Measurements from ENCODE around the gene HIRIP3.
"Not testable (repeated sequence)": the region's sequence is repeated elsewhere in the genome, so short reads cannot be mapped to it uniquely, and the experiment has no call there.

The HIRIP3 gene

DNA sequence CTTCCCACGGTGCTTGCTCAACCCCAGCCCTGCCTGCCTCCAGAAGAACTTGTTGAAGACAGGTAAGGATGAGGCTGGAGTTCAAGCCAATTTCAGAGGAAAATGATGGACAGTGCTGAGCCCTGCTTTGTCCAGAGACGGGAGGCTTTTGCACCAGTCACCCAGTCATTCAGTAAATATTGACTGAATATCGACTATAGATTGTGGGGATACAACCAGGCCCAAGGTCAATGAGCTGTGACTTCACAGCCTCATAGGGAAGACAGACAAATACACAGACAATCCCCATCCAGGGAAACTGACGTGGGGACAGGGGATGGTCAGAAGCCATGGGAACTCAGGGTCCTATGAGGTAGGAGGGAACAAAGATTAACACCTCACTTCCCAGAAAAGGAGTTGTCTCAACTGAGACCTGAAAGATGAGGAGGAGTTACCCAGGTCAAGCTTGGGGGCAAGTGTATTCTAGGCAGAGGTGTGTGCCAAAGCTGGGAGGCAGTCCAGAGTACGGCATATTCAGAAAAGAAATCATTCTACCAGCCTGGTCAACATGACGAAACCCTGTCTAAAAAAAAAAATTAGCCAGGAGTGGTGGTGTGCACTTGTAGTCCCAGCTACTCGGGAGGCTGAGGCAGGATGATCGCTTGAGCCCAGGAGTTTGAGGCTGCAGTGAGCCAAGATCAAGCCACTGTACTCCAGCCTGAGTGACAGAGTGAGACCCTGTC, 21.3 kb upstream of the HIRIP3 start:
- no peak for DNase-seq (ENCODE audit: extremely low read depth in 1 of 2, low read depth in 1 of 2)

DNA sequence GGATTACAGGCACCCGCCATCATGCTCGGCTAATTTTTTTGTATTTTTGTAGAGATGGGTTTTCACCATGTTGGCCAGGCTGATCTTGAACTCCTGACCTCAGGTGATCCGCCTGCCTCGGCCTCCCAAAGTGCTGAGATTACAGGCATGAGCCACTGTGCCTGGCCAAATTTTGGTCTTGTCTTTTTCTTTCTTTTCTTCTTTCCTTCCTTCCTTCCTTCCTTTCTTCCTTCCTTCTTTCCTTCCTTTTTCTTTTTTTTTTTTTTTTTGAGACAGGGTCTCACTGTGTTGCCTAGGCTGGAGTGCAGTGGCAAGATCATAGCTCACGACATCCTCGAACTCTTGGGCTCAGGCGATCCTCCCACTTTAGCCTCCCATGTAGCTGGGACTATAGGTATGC, 20.0 kb upstream of the HIRIP3 start:
- not testable (repeated sequence) for DNase-seq (ENCODE audit: extremely low read depth in 1 of 2, low read depth in 1 of 2)

DNA sequence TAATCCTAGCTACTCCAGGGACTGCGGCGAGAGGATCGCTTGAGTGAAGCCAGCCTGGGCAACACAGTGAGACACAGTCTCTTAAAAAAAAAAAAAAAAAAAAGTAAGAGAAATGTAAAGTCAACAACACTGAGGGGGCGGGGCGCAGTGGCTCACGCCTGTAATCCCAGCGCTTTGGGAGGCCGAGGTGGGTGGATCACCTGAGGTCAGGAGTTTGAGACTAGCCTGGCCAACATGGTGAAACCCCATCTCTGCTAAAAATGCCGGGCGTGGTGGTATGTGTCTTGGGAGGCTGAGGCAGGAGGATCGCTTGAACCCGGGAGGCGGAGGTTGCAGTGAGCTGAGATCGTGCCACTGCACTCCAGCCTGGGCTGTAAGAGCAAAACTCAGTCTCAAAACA, 17.2 kb upstream of the HIRIP3 start:
- not testable (repeated sequence) for DNase-seq (ENCODE audit: extremely low read depth in 1 of 2, low read depth in 1 of 2)

DNA sequence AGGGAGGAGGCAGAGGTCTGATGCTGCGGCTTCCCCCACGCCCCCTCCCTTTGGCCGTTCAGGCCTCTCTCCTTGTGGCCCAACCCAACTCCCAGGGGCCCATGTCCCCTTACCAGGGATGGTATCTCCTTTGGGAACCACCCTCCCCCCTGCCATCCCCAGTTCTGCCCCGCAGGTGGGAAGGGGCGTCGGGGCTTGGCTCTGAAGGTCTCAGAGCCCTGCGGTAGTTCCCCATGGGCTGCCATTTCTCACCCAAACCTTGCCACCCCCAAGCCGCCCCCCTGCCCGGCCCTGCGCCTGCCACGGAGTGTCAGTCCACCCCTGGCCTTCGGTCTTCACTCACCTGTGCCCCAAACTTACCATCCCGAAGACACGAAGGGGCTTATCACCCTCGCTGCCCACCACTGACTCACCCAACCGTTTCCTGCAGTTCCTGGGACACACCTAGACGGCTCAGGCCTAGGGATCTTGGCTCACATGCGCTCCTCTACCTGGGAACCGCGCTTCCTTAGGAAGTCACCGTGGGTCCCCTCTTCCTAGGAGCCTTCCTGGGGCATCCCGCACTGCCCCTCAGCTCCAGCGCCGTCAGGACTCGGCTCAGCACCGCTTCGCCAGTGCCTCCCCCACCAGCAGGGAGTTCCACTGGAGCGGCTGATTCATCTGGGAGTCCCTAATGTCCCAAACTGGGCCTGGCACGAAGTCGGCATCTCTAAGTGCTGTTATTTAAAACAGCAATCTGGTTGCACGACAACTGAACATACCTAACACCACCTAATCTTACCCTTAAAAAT, 16.5 kb upstream of the HIRIP3 start:
- no peak for DNase-seq (ENCODE audit: extremely low read depth in 1 of 2, low read depth in 1 of 2)

DNA sequence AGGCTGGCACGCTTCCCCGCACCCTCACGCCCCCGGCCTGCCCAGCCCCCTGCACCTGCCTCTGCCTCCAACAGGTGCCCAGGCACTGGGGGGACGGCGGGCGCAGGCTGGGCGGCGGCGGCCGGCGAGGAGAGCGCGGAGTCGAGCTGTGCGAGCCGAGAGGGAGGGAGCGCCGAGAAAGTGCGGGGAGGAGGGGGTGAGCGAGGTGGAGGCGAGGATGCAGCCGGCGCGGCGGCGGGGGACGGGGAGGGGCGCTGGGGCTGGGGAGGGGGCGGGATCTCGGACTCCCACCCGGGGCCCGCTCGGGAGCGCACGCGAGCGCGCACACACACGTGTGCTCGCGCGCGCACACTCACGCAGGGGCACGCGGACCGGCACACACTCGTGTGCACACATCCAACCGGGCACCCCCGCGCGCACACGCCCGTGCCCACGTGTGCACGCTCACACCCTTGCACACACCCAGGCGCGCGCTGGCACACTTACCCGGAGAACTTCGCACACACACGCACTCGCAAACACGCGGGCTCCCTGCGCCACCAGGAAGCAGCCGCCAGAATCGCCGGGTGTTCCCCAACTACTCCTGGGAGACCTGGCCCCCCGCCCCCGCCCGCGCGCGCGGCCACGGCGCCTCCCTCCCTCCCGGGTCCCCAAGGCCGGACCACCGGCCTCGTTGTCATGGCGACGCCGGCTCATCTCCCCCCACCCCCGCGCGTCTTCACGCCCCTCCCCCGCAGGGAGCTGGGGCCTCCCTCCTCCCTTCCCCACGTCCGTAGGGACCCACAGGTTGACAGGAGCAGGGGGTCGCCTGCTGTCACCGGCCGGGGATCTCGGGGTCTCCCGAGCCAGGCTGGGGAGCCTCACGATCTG, 15.7 kb upstream of the HIRIP3 start, which contains the start of gene DOC2A:
Gene DOC2A, minus strand, starts transcription at position 184 of the 870 bp plus-strand sequence. CDS start 805 bp downstream, outside the sequence.
- no peak for DNase-seq (ENCODE audit: extremely low read depth in 1 of 2, low read depth in 1 of 2)

DNA sequence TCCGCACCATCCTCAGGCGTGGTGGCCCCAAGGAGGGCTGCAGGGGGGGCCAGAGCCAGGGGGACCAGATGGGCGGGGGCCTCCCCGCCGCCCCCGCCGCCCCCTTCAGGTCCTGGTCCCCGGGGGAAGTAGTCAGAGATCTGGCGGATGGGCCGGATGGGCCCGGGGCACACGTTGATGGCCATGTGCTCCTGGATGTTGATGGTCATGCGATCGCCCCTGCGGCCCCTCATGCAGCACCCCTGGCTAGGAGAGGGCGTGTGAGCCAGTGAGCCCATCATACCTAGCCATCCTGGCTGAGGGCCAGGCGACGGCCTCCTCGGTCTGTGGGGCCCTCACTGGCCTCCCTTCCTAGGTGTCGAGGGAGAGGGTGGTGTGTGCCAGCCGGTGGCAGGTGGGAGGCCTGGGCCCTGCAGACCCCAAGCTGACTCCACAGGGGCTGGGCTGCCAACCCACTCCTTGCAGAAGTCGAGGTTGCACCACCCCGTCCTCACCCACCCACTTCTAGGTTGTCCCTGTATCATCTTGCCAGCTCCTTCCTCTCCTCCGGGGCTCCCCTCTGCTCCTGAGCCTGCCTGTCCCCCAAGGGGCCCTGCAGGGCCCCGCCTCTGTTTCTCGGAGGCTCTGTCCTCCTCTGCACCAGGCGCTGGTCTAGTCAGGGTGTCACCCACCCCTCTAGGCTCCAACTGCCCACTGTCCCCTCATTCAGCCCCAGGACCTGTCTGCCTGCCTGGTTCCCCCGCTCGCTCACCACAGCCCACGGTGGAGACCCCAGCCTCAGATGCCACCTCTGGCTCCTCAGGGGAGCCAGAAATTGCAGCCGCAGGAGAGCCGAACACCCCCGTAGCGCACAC, 14.8 kb upstream of the HIRIP3 start:
- DNase-seq (ENCODE audit: extremely low read depth in 1 of 2, low read depth in 1 of 2), result no peak

DNA sequence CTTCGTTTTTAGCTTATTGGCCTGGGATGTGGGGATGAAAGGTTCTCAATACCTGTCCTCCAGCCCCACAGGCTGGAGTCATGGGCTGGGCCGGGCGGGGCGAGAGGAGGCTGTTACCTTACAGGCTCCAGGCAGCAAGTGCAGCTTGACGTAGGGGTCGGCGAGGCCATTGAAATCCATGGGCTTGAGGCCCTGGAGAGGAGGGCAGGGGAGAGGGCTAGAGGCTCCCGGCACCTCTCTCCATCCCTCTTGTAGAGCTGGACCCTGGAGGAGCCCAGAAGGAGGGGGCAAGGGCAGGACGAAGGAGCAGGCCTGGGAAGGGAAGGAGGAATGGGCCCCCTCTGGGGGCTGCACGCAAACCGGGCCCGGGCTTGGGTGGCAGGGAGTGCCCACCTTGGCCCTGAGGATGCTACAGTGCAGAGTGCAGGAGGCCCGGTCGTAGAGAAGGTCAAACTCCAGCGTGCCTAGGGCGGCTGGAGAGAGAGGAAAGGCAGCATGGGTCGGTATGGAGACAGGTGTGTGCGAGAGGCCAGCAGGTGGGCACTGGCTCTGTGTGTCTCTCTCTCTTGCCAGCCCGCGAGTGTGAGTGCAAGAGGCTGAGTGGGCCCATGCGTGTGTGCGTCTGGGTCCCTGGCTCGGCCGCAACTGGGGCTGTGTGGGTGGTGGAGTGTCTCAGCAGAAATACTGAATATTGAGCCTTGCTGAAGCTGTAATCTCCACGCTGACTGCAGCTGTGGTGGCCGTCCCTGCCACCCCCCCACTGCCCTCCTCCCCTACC, 13.9 kb upstream of the HIRIP3 start:
- DNase-seq (ENCODE audit: extremely low read depth in 1 of 2, low read depth in 1 of 2), result no peak

DNA sequence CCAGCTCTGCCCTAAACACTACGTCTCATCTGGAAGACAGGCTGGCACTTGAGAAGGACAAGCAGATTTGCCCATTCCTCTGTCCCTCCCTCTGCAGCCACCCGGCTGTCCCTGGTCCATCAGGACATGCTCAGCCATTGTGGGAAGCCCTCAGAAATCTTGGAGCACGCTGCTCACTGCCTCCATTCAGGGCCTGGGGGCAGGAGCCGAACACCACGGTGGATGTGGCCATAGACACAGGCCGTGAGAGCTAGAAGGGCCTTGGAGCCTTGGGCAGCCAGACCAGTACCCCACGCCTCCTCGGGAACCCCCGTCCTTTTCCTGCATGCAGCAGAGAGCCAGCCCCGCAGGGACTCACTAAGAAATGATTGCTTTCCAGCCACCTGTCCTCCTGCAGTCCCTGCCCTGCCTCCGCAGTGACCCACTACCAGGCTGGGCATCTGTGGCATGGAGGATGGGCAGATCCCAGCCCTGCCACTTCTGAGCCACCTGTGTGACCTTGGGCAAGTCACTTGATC, 12.0 kb upstream of the HIRIP3 start:
- DNase-seq (ENCODE audit: extremely low read depth in 1 of 2, low read depth in 1 of 2), result no peak

DNA sequence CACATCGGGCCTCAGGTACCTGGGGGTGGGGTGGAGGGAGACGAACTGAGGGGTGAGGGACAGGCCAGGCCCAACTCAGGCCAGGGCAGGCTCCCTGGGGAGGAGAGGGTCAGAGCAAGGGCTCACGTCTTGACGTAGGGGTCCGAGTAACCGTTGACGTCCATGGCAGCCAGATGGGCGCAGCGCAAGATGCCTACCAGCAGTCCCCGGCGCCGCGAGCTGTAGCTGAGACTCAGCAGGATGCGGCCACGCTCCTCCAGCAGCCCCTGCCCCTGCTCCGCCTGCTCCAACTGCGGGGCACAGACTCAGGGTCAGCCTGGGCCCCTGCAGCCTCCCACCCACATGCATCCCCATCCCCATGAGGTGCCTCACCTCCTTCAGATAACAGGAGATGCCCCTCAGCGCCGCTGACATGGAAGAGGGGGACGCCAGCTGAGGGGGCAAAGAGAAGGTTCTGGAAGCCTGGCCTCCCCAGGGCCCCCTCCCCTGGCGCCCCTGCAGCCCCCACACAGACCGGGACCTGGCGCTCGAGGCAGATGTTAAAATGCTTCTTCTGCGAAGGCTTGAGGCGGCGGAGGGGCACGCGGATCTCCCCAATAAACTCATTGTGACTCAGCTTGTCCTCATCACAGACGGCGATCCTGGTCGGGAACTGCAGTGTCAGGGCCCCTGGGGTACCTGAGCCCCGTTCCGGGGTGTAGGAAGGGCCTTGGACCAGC, 11.4 kb upstream of the HIRIP3 start:
- no peak for DNase-seq (ENCODE audit: extremely low read depth in 1 of 2, low read depth in 1 of 2)

DNA sequence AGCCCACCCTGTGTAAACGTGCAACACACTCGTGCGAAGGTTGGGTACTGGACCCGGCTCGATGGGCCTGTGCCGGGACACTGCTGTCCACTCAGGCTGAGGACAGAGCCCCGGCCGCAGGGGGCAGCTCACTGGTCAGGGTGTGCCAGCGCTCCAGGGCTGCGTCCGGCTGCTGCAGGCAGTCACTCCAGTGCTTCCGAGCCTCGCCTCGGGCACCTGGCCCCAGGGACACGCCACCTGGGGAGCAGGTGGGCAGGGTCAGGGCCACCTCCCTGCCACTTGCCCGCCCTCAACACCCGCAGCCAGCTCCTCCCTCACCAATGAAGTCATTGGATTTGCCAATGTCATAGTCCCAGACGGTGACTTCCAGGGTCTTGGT, 10.7 kb upstream of the HIRIP3 start:
- no peak for DNase-seq (ENCODE audit: extremely low read depth in 1 of 2, low read depth in 1 of 2)

DNA sequence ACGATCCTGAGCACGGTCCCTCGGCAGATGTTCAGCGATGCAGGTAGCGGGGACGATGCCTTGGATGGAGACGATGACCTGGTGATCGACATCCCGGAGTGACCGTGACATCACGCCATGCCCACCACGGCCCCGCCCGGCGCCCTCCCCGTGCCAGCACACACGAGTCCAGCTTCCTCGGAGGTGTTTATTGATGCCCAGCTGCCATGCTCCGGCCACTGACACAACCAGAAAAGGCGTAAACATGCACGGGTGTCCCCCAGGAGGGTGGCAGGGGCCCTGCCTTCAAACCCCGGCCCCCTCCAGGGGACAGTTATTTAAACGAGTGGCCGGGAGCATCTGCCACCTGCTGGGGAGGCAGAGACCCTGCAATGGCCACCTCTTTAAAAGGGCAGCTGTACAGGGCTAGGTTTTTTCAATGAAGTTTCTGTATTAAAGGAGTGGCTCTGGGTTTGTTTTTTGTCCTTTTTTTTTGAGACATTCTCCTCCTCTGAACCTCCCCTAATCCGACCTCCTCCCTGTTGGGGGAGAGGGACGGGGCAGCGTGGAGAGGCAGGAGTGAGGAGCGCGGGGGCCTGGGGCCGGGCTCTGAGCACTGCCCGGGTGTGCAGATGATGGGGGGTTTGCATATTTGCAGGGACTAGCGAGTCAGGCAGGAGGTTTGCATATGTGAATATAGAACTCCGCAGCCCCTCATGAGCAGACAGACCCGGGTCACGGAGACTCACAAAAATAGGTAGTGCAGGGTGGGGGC, 10.1 kb upstream of the HIRIP3 start:
- no peak for DNase-seq (ENCODE audit: extremely low read depth in 1 of 2, low read depth in 1 of 2)

DNA sequence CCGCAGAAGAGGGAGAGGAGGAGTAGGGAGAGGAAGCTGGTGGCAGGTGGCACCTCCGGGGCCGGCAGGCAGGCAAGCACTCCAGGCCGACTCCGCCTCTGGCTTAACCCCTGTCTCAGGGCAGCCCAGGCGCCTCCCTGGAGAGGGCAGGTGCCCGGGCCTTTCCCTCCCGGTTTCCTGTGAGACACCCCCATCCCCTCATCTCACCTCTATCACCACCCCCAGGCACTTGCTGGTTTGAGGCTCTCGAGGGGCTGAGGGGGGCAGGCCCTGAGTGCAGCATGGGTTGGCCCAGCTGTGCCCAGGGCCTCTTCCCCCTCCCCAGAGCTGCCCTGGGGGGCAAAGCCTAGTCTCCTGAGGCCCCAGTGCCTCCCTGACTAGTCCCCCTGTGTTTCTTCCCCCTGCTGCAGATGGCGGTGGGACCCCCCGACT, 9.4 kb upstream of the HIRIP3 start:
- DNase-seq (ENCODE audit: extremely low read depth in 1 of 2, low read depth in 1 of 2), result no peak

DNA sequence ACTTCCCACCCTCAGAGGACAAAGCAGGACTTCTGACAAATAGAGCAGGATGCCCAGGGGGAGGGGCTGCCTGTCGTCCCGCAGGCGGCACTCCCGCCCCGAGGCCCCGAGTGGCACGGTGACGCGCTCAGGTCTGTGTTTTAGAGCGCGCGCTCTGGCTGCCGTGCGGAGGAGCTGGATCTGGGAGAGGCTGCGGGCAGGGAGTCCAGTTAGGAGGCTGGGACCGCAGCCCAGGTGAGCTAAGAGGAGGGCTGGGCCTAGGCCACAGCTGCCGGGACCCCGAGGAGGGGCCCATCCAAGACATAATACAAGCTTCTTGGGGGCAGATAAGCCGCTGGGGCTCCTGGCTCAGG, 9.0 kb upstream of the HIRIP3 start:
- no peak for DNase-seq (ENCODE audit: extremely low read depth in 1 of 2, low read depth in 1 of 2)

DNA sequence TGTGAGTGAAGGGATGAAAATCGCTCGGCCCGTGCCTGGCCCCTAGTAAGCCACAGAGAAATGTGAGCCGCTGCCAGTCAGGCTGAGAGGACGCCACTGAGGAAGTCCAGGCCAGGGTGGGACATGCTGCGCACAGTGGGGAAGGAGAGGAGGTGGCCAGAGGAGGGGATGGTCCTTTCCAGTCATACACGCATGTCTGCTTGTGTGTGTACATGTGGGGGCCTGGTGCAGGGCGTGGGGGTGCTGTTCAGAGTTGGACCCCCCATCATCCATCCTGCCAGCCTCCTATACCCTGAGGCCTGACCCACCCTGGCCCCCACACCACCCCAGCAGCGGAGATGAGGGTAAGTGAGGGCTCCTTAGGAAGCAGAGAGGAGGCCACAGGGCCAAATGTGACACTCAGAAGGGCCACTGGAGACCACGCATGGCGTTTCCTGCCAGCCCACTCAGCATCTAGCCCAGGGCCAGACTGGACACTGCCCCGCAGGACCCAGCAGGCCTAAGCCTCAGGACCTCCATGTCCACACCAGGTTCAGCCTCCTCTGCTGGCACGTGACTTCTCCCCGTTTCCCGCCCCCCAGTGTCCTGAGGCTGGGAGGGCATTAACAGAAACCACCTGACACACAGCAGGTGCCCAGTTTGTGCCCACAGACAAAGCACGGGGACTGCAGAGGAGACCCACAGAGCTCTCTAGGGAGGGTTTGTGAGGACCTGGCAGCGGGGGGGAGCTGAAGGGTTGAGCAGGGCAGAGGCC, 8.4 kb upstream of the HIRIP3 start:
- no peak for DNase-seq (ENCODE audit: extremely low read depth in 1 of 2, low read depth in 1 of 2)

DNA sequence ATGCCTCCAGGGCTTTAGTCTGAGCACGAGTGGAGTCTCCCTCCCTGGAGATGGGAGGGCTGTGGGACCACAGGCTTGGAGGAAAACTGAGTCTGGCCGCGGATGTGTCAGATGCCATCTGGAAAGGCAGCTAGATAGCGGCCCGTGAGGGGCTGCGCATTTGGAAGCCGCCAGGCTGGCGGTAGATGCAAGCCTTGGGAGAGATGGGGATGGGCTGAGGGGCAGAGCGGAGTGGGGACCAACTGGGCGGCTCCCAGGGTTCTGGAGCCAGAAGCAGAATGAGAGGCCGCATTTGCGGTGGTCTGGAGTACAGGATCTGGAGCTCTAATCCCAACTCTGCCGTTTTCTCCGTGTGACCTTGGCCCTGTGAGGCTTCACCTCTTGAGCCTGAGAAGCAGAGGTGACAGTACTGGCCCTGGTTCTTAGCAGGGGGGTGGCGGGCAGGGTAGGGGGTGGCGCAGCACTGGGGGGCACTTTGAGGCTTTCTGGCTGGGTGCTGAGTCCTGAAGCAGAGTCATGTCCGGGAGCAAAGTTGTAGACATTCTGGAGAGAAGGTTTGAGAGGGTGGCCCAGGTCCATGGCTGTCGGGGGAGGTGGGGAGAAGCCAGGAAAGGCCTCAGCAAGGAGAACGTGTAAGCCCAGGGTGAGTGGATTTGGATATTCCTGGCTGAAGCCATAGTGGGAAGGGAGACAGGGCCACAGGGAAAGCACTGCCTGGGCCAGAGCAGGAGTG, 7.4 kb upstream of the HIRIP3 start:
- no peak for DNase-seq (ENCODE audit: extremely low read depth in 1 of 2, low read depth in 1 of 2)

DNA sequence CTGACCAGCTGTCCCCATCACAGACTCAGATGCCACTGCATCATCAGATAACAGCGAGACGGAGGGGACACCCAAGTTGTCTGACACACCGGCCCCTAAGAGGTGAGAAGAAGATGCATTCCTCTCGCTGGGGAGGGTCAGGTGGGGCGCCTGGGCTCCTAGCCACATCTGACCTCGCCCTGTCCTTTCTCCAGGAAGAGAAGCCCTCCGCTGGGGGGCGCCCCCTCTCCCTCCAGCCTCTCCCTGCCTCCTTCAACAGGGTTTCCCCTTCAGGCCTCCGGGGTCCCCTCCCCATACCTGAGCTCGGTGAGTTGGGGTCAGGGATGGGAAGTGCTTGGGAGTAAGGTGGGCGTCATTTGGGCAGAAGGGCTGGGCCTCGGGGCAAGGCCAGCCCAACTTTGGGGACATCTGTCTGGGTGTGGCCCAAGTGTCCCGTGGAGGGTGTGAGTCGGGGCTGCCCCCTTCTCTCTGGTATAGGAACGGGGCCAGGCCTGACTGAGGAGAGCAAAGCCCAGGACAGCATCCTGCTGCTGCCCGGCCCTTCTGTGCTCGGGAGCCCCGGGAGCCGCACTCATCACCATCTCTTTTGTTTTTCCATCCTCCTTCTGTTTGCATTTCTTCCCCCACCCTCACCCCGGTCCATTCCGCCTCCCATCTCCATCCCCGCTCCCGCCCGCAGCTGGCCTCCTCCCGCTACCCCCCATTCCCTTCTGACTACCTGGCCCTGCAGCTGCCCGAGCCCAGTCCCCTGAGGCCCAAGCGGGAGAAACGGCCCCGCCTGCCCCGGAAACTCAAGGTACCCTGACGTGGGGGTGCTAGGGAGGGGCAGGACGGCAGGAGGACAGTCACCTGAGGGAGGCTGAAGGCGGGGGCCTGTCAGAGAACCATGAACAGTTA, 5.6 kb upstream of the HIRIP3 start:
- DNase-seq (ENCODE audit: extremely low read depth in 1 of 2, low read depth in 1 of 2), result no peak
